Measurements from ENCODE around the gene DUOXA1. TPM values are rescaled to one million over a fixed set of nuclear protein-coding genes. Genes with fewer than 3 reads are reported as not detected.

DUOXA1 gene
- total and polyA plus RNA-seq, 9 of the 15 experiments (the other 6 are each of a cell fraction or from before 2014, with no cell fraction given) = 0.17 to 0.74 (median 0.24) TPM; not detected in 6

GRCh38 chr15:45166834-45167630, 37.4 kb upstream of the DUOXA1 start (continued):
- TF ChIP-seq U2AF2 (optimal IDR thresholded peaks at IDR 0.05; ENCODE audit: low read depth, low read length) (no peak), THRAP3 (IDR thresholded peaks at IDR 0.05; ENCODE audit: borderline replicate concordance) (no peak), UBTF (IDR thresholded peaks at IDR 0.05; ENCODE audit: borderline replicate concordance in 1 of 2, low read depth in 2 of 2, low read length in 2 of 2) (peak; percentile 7 to 91; a peak in 3 of 4 replicates), MYNN (IDR thresholded peaks at IDR 0.05) (no peak), MYNN (CRISPR knock-in tag; IDR thresholded peaks at IDR 0.05) (no peak), MLLT1 (IDR thresholded peaks at IDR 0.05) (no peak), HMG20A (CRISPR knock-in tag; conservative IDR thresholded peaks at IDR 0.05) (no peak), KDM2B (CRISPR knock-in tag; IDR thresholded peaks at IDR 0.05) (no peak), SAP30 (IDR thresholded peaks at IDR 0.05; ENCODE audit: borderline replicate concordance, insufficient read depth, low read depth, low read length, poor library complexity, severe bottlenecking) (no peak), SMARCA5 (IDR thresholded peaks at IDR 0.05) (no peak), ZNF445 (CRISPR knock-in tag; IDR thresholded peaks at IDR 0.05; ENCODE audit: low read depth) (no peak), LARP7 (IDR thresholded peaks at IDR 0.05) (no peak), DMBX1 (CRISPR knock-in tag; IDR thresholded peaks at IDR 0.05; ENCODE audit: borderline replicate concordance) (0 out of 2 replicates have a peak, but pooled peaks have one; percentile 46), E2F5 (CRISPR knock-in tag; IDR thresholded peaks at IDR 0.05) (no peak), ARNT (IDR thresholded peaks at IDR 0.05) (no peak), SMAD2 (IDR thresholded peaks at IDR 0.05; ENCODE audit: low read depth, low read length) (no peak), BMI1 (IDR thresholded peaks at IDR 0.05; ENCODE audit: low read length) (no peak), KDM5B (IDR thresholded peaks at IDR 0.05; ENCODE audit: insufficient replicate concordance, low read depth, low read length) (peak; percentile 36), MYC (IDR thresholded peaks at IDR 0.05; ENCODE audit: low read depth, low read length) (peak; percentile 58; the same call in 1 of the 2 replicates), MYC (CRISPR knock-in tag; IDR thresholded peaks at IDR 0.05; ENCODE audit: borderline replicate concordance, low read depth) (no peak), TBP (optimal IDR thresholded peaks at IDR 0.05; ENCODE audit: low read depth, low read length) (peak; percentile 55), TEAD1 (CRISPR knock-in tag; IDR thresholded peaks at IDR 0.05) (no peak), VEZF1 (CRISPR knock-in tag; IDR thresholded peaks at IDR 0.05) (peak; percentile 91)
